Measurements from ENCODE around the gene EFHC1.
A peak's percentile ranks its signal among the peaks of the same experiment; 100 is the strongest.
"Not testable (repeated sequence)": the region's sequence is repeated elsewhere in the genome, so short reads cannot be mapped to it uniquely, and the experiment has no call there.

EFHC1 gene

DNA sequence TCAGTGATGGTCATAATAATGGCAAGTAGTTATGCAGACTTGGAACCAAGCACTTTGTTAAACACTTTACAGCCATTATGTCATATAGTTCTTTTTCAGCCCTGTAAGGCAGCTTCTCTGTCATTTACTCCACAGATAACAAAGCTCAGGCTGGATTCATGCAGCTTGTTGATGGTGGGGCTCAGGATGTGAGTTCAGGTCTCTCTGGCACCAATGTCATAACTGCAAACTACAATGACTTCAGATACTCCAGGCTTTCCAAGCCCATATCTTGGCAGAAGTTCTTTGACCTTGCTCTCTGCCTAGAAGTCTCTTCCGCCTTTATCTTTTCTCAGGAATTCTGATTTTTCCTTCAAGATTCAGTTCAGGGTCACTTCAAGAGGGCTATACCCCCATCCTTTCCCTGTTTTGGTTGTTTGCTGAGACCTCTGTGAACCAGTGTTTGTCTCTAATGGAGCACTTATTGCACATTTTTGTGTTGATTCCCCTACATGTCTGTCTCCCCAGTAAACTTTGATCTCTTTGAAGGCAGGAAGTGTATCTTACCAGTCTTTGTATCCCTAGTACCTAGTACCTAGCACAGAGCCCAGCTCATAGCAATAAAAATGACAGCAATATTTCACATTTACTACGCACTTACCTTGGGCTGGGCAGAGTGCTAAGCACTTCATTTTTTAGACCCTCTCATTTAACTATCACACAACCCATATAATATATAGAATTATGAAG is 19.7 kb upstream of the EFHC1 start:
- DNase-seq, result no peak

- no peak for DNase-seq
Observed at GRCh38 chr6:52403086-52403485, 17.1 kb upstream of the EFHC1 start.

GRCh38 chr6:52403627-52404026 is 16.5 kb upstream of the EFHC1 start:
- DNase-seq, result peak; percentile 47

DNA sequence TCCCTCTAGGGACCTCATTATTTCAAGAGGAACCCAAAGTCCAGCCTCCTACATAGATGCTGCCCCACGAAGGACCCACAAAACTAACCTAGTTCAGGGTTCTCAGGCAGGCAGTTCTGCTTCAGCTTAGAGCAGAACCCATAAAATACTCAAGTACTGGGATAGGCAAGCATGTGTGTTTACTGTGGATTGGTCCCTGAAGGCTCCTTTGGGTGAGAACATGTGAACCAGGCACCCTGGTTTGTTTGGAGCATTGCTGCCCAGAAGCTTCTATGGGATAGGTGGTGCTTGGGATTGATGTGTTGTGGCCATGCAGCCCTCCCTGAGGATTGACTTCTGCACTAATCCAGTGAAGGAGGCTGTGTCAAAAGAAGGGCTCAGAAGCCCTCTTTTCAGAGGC is 14.9 kb upstream of the EFHC1 start:
- DNase-seq, result no peak

DNA sequence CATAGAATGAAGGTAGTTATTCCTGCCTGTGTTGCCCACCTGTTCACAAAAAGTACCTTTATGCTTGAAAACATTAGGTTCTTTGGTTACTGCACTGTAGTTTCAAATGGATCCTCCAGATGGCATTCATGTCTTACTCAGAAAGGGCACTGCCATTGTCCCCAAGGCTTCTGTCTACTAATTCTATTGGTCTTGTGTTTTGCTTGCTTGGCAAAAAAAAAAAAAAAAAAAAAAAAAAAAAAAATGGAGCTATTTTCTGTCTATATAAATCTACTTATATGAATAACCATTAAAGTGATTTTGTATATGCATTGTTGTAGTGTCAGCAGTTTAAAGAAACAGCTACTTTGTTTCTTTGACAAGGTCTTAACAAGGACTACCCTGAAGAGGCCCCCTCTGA is 12.7 kb upstream of the EFHC1 start:
- DNase-seq, result peak; percentile 65

- DNase-seq, result no peak
Observed at GRCh38 chr6:52409499-52409898, 10.6 kb upstream of the EFHC1 start.

GRCh38 chr6:52410979-52411378 is 9.2 kb upstream of the EFHC1 start:
- no peak for DNase-seq

DNA sequence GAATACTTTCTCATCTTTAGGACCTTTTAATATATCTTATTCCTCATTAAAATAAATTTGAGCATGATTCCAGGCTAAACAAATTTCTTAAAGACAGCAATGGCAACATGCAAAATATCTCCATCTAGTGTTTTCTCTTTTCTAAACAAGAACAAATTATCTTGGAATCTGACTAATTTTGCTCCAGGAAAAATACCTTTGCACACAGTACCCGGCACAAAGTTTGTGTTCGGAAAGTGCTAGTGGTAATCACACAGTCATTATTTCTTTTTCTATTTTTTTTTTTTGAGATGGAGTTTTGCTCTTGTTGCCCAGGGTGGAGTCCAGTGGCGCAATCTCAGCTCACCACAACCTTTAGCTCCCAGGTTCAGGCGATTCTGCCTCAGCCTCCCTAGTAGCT is 8.2 kb upstream of the EFHC1 start:
- DNase-seq, result no peak

DNA sequence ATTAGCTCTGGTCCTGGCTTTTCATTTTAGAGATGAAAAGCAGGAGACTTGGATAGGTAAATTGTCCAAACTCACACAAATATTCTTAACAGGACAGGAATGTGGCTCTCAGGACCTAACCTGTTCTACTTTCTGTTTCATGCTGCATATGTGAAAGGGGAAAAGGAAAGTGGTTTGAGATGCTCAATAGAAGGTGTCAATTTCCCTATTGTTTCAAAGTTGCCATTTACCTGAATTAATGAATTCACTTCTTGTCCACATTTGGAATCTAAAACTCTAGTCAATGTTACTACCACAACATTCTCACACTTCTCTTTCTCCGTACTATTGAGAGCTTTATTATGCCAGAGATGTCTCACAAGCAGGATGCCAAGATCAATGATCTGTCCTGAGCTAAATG is 4.8 kb upstream of the EFHC1 start:
- no peak for DNase-seq

DNA sequence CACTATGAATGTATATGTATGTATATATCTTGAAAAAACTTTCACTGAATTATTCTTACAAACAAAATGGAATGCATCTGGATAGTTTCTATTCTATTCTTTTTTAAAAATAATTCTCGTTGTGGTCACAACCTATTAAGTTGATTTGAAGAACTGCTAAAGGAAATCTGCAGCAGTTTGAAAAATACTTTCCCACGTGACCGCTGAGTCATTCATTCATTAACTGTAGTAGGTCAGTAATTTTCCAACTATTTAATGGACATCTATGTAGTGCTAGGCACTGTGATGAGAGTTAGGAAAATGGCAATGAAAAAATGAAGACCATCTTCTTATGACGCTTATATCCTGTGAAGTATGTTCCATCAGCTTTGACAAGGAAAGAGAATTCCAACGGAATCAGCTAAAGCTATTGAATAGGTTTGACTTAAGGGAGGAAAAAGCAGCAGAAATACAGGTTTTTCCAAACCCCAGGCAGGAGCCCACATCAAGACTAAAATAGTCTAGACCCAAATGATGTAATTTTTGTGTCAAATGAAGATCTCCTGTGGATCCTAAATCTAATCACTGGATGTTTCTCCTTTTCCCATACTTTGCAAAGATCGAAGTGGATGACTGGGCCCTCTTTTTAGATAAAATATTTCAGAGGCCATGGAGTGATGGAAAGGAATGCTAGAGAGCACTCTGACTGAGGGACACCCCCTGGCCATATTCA is 4.1 kb upstream of the EFHC1 start:
- DNase-seq, result no peak

DNA sequence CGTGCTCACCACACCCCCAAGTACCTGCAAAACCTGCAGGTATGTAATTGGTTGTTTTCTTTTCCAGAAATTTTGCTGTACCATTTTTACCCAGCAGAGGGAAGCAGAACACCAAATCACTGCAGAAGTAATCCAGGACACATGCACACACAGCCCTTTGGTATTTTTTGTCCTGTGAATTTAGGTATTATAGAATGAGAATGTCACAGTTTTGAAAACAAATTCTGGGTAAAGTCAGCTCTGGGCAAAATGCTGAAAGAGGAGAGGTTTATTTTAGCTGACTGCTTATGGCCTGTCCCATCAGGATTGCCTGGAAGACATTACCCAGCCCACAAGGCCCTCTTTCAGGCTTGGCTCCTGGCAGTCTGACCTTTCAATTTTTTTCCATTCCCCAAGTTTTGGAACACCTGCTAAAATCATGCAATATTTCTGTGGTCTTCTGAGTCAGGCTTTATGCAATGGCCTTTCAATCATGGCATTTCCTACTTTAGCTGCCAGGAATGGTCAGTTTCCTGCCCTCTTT is 3.5 kb upstream of the EFHC1 start:
- DNase-seq, result peak; percentile 60

DNA sequence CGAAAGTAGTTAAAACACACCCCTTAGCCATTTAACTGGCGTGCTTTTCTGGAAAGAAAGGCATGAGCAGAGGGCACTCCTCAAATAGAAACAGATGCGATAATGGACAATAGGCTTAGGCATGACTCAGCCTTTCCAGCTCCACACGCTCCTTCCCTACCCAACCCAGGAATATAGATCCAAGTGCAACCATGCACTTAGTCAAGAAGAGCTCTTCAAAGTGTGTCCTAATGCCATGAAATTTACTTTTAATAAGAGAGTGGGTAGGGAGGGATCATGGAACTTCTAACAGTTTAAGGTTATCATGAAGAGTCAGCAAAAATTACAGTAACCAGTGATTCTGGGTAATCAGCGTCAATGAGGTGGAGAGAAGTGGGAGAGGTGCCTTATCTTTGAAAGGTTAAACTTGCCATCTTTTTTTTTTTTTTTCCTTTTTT is 2.4 kb upstream of the EFHC1 start:
- no peak for DNase-seq

DNA sequence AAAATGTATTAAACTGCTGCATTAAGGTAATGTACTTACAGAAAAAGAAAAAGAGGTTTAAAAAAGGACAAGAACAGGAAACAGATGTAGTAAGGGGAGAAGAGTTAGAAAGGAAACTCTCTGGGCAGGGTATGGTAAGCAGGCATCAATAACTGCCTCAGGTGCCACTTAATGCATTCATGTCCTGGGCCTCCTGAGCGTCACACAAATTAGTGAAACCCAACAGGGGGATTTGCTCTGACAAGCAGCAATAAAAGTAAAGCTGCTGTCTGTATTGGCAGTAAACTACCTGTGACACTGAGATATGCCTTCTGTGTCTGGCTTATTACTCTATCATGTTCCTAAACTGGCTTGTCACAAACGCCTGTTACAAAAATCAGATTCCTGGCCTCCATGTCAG is 1.5 kb upstream of the EFHC1 start:
- DNase-seq, result no peak

DNA sequence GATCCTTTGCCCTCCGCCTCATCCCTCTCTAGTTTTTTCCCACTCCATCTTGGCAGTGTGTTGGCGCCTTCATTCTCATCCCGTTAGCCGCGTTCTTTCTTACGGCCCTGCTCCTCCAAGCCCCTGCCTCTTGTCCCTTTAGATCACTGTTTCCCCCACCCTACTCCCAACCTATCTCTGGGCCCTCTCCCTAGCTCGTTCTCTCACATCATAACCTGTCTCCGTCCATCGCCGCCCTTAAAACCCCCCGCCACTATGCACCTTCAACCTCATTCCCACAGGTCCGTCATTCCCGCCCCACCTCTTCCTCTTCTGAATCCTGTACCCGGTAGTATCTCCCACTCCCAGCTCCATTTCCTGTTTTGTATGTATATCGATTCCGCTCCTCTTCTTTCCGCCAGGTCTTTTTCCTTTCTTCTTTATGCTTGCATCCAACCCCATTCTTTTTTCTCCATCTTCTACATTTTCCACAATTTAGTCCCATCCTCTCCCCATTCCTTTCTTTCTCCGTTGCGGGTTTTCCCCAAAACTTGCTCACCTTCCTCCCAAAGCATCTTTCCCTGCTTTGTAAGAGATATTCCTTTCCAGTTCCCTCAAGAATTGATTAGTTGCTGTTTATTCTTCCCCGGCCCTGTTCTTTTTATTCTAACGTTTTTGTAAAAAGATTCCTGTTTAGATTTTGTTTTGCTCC is 671 bp downstream of the EFHC1 start:
- peak; percentile 78 for DNase-seq

DNA sequence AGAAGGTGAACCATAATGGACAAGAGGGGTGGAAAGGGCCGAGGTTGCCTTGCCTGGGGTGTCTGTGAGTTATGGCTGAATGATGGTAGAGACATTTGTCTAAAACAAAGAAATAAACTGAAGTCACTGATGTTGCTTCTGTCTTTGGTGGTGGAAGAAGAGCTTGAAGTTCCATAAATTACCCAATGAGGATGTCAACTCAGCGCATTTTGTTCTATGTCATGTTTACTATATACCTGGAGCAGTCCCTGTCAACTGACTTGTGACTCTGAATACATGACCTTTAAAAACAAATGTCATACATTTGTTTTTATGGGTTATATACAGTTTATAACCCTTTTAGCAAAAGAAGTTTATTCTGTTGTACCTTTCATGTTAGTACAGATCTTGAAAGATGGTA is 2.0 kb downstream of the EFHC1 start:
- DNase-seq, result no peak

GRCh38 chr6:52423448-52423847 is 3.3 kb downstream of the EFHC1 start:
- DNase-seq, result no peak

DNA sequence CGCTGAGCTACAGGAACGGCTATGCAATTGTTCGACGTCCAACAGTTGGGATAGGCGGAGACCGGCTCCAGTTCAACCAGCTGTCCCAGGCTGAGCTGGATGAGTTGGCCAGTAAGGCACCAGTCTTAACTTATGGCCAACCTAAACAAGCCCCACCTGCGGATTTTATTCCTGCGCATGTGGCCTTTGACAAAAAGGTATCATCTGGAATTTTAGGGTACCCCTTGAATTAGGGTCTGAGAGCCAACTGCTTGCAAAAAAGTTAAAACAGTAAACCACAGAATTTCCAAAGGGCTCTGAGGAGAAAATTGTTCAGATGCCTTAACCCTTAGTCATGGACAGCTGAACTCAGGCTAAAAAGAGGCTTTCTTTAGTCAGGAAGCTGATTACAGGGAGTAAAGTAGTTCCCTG is 3.8 kb downstream of the EFHC1 start:
- DNase-seq, result no peak

DNA sequence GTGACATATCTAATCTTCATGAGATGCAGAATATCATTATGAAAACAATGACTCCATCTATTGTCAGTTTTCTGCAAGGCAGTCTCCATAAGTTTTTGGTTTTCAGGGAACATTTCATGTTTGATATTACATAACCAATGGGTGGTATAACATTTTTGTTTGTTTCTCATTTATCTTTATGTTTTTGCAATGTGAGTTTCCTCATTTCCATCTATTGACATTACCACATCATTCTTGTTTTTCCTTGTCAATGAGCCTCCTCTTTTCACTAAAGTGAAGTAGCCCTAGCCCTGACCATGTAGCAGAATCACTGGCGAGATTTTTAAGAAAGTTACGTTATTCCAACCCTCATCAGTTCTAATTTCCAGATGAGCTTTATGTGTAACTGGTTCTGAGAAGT is 4.4 kb downstream of the EFHC1 start:
- DNase-seq, result no peak

GRCh38 chr6:52426667-52427066 is 6.5 kb downstream of the EFHC1 start:
- no peak for DNase-seq

DNA sequence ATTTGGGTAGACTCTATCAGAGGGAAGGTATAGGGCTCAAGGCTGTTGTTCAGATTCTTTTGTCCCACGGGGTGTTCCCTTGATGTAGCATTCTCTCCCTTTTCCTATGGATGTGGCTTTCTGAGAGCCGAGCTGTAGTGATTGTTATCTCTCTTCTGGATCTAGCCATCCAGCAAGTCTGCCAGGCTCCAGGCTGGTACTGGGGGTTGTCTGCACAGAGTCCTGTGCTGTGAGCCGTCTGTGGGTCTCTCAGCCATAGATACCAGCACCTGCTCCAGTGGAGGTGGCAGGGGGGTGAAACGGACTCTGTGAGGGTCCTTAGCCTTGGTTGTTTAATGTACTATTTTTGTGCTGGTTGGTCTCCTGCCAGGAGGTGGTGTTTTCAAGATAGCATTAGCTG is 13.2 kb downstream of the EFHC1 start:
- DNase-seq, result not testable (repeated sequence)

DNA sequence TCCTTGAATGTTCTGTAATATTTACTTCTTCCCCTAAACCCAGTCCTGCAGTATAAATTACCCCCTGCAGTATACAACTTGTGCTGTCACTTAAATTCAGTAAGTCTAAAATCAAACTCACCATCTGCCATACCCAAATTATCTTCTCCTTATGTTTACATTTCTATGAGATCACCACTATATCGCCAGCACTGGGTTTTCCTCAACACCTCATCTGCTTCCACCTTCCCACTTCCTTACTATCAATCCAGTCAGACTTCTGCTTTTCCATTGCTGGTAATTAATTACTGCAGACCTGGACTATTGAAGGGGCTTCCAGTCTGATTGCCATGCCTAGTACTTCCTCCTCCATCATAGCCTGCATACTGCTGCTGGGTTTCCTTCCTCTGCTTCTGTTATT is 15.2 kb downstream of the EFHC1 start:
- DNase-seq, result no peak

DNA sequence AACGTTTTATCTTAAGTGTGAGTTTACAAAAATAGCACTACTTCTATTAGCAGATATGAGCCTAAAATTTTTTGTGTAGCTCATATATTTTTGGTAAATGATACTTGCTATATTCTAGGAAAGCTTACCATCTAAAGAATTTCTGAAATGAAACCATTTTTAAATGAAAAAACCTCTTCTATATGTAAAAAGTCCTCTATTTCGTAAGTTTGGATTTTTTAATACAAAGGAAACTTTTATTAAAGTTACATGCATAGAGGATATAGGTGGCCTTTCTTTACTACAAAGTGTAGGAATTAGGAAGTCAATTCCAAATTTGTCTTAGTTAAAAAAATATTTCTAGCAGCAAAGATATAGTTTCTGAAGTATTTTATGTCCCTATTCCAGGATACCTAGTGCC is 18.8 kb downstream of the EFHC1 start:
- no peak for DNase-seq

DNA sequence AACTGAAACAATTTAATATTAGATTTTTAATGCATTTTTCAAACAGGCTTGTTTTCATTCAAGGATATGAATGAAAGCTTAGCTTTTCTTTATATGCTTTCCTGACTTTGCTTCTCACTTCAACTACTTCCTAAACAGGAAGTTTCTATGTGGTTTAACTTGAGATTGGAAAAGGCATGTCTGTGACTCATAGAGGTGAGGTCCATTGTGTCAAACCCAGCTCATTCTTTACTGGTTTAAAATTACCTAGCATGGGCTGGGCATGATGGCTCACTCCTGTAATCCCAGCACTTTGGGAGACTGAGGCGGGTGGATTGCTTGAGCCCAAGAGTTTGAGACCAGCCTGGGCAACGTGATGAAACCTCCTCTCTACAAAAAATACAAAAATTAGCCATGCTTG is 34.4 kb downstream of the EFHC1 start:
- no peak for DNase-seq

DNA sequence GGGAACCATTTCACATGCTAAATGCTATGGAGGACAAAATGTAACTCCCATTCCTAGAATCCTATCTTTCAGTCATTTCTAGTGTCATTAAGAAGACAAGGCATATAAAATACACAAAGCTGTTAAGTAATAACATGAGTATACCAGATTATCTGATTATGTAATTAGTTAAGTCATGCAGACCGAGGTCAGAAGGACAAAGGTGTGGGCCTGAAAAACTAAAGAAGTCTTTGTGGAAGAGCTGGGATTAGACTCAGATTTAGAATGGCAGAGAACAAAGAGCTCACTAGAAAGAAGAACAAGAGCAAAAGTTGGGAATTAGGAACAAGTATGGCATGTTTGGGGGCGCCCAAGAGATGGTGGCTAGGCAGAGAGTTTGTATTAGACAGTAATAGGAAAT is 37.0 kb downstream of the EFHC1 start:
- no peak for DNase-seq

Measured in NCI-H146 (cell line).